GM21360 (cell line): ENCODE results near the gene TUBGCP6.

ENCODE experiments used
- ATAC-seq: cut with Tn5 transposase; IDR thresholded peaks from one replicate; pipeline ENCODE4 v1.9.1; 2021; ENCODE audit warnings: mild to moderate bottlenecking, moderate library complexity; ENCODE audit not compliant: unreplicated experiment

Gene TUBGCP6

DNA sequence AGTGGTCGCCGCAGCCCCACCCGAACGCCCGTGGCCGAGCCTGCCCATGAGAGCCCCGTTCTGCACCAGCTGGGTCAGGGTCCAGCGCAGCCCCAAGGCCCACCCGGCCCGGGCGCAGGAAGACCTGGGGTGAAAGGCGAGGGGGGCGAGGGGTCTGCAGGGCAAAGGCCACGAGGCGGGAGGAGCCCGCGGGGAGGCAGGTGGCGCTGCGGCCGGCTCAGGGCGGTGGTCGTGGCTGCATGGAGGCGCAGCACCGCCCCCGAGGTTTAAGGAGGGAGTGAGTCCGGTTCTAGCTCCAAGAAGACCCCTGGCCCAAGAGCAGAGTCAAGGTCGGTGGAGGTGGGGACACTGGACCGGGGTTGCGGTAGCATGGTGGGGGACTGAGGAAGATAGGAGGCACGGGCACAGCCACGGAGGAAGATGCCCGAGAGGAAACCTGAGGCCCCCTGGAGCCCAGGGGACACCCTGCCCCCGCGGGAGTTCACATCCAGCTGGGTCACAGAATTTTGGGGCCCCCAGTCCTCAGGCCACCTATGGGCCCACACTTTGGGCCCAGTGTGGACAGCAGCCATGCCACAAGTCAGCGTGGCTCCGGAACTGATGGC lies 6.8 kb upstream of the TUBGCP6 start:
- ATAC-seq, result no peak

GRCh38 chr22:50250555-50251476 lies 6.0 kb upstream of the TUBGCP6 start, which contains the start of gene HDAC10:
TSS of gene HDAC10 (minus strand) at chr22:50251265. CDS start at chr22:50251032, 233 bp downstream.
- no peak for ATAC-seq

DNA sequence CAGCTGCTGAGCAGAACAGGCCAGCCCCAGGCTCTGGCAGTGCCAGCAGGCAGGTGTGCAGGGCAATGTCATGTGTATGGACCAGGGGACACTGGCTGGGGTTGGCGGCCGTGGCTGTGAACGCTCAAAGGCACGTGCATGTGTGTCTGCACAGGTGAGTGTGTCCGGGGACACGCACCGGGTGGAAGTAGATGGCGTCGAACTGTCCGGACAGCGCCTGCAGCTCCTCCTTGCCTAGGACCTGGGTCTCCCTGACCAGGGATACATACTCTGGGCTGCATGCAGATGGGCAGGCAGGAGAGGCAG lies 5.4 kb upstream of the TUBGCP6 start:
- ATAC-seq, result no peak

- ATAC-seq, result no peak
Observed at GRCh38 chr22:50249341-50250248, 4.8 kb upstream of the TUBGCP6 start.

DNA sequence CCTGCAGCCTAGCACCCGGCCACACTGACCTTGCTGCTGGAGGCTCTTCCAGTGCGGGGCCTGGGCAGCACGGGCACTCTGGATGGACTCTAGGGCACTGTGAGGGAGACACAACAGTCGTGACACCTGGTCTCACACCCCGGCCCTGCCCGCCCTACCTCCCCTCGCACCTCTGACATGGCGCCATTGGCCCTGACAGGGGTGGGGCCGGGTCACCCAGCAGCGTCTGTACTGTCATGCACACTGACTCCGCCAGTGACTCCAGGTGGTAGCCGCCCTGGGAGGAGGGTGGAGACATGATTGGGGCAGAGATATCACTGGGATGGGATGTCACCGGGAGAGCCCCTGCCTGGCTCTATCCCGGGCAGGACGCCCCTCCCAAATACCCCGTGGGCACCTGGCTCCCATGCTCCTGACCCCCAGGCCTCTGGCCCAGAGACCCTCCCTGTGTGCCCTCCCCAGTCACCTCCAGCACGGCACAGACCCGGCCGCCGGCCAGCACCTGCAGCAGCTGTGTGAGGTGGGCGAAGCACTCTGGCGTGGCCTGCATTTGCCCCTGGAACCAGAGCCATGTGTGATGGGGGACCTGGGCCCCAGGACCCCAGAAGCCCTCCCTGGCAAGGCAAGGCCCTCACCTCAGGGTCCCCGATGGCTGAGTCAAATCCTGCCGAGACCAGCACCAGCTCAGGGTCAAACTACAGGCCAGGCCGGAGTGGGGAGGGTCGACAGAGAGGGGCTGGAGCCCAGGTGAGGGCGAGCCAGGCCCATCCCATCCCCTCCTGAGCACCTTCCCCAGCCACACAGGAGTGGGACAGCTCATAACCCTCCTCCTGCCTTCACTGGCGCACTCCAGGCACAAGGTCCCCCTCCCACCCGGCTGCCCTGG lies 3.6 kb upstream of the TUBGCP6 start:
- ATAC-seq, result no peak

DNA sequence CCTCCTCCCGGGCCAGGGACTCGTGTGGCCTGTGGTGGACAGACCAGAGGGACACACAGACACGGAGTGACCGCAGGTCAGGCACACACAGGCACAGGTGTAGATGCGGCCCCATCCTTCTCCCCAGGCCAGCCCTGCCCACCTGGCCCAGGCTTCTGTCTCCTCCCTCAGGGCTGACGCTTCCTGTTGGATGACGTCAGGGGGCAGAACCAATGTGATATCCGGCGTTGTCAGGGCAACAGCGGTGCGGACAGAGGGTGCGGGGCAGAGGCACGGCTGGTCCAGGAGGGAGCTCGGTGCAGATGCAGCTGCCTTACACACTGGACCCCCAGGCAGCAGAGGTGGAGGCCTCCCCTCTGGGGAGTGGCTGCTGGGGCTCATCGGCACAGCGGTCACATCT lies 2.9 kb upstream of the TUBGCP6 start:
- no peak for ATAC-seq

DNA sequence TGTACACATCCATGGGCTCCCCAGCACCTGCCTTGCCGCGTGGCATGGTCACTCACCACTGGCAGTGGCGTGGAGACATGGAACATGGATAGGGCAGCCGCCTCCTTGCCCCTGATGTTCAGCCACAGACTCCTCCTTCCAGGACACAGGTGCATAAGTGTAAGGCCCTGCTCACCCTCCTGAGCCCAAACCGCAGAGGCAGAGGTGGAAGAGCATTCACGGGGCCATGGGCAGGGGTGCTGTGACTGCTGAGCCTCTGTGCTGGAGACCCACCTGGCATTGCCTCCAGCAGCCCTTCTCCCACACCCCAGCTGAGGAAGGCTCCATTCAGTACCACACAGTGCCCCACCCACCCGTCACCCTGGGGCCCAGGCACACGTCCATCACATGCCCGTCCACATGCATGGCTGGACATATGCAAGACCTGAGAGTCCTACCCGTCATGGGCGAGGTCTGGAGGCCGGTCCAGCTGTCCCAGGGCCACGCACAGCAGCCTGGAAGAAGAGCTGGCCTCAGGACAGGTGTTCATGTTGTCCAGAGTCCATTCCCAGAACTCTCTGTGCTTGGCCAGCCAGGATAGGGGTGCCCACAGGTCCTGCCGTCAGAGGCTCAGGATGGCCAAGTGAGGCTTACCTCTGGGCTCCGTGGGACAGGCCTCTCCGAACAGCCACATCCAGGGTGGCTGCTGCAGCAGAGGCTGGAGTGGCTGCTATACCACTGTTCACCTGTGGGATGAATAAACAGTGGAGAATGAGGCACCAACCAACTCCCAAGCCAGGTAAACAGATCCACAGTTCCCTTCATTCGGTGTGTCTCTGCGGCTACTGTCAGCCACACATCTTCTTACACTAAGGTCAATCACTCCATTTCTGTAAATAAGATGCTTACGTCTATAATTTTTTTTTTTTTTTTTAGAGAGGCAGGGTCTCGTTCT lies 1.7 kb upstream of the TUBGCP6 start:
- no peak for ATAC-seq

- ATAC-seq, result no peak
Observed at GRCh38 chr22:50245214-50246072, 620 bp upstream of the TUBGCP6 start.

DNA sequence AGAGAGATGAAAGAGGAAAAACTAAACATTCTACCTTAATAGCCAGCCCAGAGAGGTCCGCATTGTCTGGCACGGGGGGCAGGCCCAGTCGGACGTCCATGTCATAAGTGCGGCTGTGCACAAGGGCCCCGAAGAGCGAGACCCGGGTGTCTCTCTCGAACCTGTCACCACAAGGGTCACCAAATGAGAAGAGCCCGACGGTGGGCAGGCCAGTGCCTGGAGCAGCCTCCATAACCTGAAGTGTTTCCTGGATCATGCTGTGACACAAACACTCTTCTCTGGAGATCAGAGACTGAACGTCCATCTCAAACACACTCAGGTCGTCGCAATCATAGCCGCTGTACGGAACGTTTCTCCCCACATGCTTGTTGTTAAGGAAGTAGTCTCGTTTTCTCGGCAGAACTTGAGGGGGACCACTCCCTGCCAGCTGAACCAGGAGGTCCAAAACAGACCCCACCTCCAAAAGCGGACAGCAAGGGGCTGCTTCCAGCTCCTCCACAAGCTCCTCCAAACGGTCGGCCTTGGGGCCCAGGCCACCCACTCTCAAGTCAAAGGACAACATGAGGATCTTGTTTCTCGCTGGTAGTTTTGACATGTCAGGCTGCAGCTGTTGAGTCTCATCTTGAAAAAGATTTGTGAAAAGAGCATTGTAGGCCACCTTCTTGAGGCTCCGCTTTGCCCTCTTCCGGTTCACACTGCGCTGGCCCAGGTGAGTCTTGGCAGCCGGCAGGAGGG lies 971 bp downstream of the TUBGCP6 start:
- no peak for ATAC-seq

- ATAC-seq, result no peak
Observed at GRCh38 chr22:50242406-50242949, 2.3 kb downstream of the TUBGCP6 start.

DNA sequence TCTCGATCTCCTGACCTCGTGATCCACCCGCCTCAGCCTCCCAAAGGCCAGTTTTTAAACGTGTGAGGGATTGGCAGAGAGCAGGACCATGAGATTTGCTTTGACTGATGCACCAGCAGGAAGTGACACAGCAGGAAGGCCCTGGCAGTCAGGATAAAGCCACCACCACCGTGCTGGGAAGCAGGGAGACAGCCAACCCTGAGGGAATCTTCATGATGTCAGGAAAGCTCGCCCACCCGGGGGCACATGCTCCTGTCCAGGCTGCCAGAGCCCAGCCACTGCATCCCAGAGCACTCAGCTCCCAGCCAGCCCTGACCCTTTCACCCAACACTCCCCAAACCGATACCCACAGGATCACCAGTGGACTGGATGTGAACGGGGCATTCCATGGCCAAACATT lies 6.1 kb downstream of the TUBGCP6 start:
- ATAC-seq, result no peak

GRCh38 chr22:50236731-50237409 lies 8.0 kb downstream of the TUBGCP6 start:
- ATAC-seq, result no peak

GRCh38 chr22:50233223-50233622 lies 11.6 kb downstream of the TUBGCP6 start:
- no peak for ATAC-seq

DNA sequence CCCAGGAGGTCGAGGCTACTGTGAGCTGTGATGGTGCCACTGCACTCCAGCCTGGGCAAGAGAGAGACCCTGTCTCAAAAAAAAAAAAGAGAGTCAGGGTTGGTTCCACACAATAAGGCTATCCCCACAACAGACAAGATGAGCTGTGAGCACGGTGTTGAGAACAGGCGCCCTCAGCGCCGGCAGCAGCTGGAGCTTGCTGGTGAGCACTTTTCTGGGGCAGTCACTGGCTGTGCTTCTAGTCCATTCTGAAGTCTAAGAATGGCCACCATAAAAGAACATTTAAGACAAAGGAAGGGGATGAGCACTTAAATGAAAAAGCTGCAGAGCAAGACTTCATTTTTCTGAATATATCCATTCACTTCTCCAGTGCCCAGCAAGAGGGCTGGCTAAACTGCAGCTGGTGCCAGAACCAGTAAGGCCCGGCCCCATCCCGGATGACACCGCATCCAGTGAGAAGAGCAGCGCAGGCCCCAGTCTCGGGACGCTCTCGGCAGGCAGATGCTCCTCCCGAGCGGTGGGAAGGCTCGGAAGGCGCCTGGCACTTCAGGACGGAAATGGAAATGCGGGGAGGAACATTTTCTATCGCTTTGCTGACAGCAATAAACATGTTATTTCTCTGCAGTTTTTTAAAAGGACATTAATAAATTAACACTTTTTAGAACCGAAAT lies 12.2 kb downstream of the TUBGCP6 start:
- no peak for ATAC-seq

DNA sequence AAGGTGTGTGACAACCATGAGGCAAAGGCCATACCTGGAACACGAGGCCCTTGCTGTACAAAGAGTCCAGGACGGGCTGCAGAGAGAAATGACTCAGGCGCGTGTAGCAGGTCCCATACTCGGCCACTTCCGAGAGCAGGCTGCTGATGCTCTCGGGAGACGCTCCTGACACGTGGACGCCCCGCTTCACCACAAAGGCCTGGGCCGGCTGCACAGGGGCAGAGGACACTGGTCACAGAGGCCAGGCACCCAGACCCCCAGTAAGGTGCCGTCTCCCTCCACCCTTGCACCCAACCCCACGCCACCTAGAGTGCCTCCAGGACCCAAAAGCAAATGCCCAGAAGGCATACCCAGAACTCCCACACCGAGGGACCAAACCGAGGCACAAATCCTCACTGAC lies 15.5 kb downstream of the TUBGCP6 start:
- no peak for ATAC-seq

DNA sequence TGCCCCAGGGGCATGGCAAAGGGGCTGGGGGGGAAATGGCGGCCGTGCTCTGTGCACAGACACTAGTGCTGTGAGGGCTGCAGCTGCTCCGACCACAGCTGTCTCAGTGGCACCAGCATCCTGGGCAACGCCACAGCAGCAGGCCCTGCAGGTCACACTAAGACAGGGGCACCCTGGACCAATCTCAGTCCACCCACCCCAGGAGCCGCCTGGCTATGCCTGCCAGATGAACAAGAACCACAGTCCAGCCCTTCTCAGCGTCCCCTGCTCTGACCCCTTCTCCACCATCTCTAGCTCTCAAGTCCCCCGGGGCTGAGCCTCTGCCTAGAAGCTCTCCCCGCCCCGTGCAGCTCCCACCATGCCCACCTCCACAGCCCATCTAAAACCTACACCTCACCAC lies 16.5 kb downstream of the TUBGCP6 start:
- ATAC-seq, result no peak
